Mucosa of stomach (tissue), 1 donor: Measurements from ENCODE around the gene BRICD5.

Source experiments
- H3K27me3 ChIP-seq: one replicate; pipeline ENCODE4 v1.7.0; 2013; ENCODE audit warnings: mild to moderate bottlenecking, low read length; ENCODE audit not compliant: control insufficient read depth, insufficient read depth
- H3K36me3 ChIP-seq: one replicate; pipeline ENCODE4 v1.7.0; 2013; ENCODE audit warnings: low read length; ENCODE audit not compliant: control insufficient read depth, insufficient read depth
- H3K4me1 ChIP-seq: one replicate; pipeline ENCODE4 v1.7.0; 2013; ENCODE audit warnings: mild to moderate bottlenecking, low read length; ENCODE audit not compliant: control insufficient read depth, insufficient read depth
- H3K4me3 ChIP-seq: one replicate; pipeline ENCODE4 v1.7.0; 2013; ENCODE audit warnings: low read length
- H3K9ac ChIP-seq: one replicate; pipeline ENCODE4 v1.7.0; 2013; ENCODE audit warnings: mild to moderate bottlenecking, low read length, moderate library complexity
- H3K9me3 ChIP-seq: one replicate; pipeline ENCODE4 v1.7.0; 2013; ENCODE audit warnings: mild to moderate bottlenecking, low read length, moderate library complexity; ENCODE audit not compliant: control insufficient read depth
- donor health status: Pancreatic carcinoma.

BRICD5 gene

GRCh38 chr16:2170587-2171435 is 39.9 kb downstream of the BRICD5 start:
- no peaks in the 10 kb centered on the region for H3K27me3 ChIP-seq
- H3K36me3 ChIP-seq = peaks cover 16% of the 10 kb centered on the region
- peaks cover 7% of the 10 kb centered on the region for H3K4me1 ChIP-seq
- no peak overlapping the region for H3K4me3 ChIP-seq
- H3K9ac ChIP-seq = no peak overlapping the region
- no peaks in the 10 kb centered on the region for H3K9me3 ChIP-seq

DNA sequence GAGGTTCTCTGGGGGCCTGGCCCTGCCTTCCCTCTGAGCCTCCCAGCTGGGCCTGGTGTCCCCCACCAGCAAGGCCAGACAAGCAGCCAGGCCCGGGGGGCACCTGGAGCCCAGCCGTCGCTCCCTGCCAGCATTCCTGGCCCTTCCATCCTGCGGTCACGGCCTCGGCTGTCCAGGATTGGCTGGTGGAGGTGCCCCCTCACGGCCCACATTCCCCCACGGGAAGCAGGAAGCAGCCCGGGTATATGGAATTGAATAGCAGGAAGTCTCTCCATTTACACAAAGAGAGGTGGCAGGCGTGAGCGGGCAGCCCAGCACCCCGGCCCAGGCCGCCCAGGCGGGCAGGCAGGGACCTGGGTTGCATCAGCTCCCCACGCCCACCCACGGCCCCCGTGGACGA is 40.6 kb downstream of the BRICD5 start:
- peaks cover 16% of the 10 kb centered on the region for H3K36me3 ChIP-seq
- H3K4me3 ChIP-seq = no peak overlapping the region
- no peaks in the 10 kb centered on the region for H3K9me3 ChIP-seq
- H3K9ac ChIP-seq = no peak overlapping the region
- no peaks in the 10 kb centered on the region for H3K27me3 ChIP-seq
- peaks cover 7% of the 10 kb centered on the region for H3K4me1 ChIP-seq

DNA sequence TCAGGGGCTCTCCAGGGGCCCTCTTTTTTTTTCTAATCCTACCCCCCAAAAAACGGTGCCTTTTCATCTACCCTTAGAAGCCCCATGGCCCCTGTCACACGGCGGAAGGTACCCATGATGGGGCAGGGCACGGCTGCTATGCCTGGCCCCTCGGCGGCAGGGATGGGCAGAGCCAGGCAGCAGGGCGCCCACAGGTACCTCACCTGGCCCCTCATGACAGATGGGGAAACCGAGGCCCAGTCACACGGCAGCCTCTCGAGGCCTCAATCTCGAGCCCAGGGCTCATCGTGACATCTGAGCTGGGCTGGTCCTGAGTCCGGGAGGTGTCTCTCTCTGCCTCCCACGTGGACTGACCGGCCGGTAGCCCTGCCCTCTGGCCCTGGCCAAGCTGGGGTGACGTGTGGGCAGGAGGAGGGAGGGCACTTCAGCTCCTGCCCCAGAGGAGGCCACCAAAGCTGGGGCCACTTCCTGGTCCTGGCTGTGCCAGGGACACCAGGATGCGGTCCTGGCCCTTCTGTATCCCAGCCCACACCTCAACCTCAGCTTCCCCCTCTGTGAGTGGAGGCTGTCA is 43.5 kb downstream of the BRICD5 start:
- Histone ChIP-seq H3K36me3 (peaks cover 10% of the 10 kb centered on the region), H3K9ac (no peak overlapping the region), H3K4me1 (peaks cover 22% of the 10 kb centered on the region), H3K9me3 (no peaks in the 10 kb centered on the region), H3K4me3 (no peak overlapping the region), H3K27me3 (no peaks in the 10 kb centered on the region)

- H3K9me3 ChIP-seq = no peaks in the 10 kb centered on the region
- H3K36me3 ChIP-seq = peaks cover 10% of the 10 kb centered on the region
- H3K4me1 ChIP-seq = peaks cover 29% of the 10 kb centered on the region
- H3K27me3 ChIP-seq = no peaks in the 10 kb centered on the region
- H3K9ac ChIP-seq = no peak overlapping the region
- no peak overlapping the region for H3K4me3 ChIP-seq
Observed at GRCh38 chr16:2166263-2167067, 44.2 kb downstream of the BRICD5 start.

DNA sequence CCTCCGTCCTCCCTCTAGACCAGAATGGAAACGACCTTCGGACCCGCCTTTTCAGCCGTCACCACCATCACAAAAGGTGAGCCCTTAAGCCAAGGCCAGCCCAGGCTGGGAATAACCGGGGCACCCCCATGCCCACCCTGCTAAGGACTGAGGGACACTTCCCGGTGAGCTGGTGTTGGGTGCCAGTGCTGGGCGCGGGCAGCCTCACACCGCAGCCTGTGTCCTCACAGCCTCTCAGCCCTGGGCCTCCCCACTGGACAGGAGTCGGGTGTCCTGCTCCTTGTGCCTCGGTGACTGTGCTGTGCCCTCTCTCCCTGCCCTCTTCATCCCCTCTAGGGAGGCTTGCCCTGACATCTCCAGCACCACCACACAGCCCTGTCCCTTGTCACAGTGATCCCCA is 44.8 kb downstream of the BRICD5 start:
- Histone ChIP-seq H3K4me1 (peaks cover 35% of the 10 kb centered on the region), H3K27me3 (no peaks in the 10 kb centered on the region), H3K4me3 (no peak overlapping the region), H3K9ac (no peak overlapping the region), H3K36me3 (peaks cover 10% of the 10 kb centered on the region), H3K9me3 (no peaks in the 10 kb centered on the region)

DNA sequence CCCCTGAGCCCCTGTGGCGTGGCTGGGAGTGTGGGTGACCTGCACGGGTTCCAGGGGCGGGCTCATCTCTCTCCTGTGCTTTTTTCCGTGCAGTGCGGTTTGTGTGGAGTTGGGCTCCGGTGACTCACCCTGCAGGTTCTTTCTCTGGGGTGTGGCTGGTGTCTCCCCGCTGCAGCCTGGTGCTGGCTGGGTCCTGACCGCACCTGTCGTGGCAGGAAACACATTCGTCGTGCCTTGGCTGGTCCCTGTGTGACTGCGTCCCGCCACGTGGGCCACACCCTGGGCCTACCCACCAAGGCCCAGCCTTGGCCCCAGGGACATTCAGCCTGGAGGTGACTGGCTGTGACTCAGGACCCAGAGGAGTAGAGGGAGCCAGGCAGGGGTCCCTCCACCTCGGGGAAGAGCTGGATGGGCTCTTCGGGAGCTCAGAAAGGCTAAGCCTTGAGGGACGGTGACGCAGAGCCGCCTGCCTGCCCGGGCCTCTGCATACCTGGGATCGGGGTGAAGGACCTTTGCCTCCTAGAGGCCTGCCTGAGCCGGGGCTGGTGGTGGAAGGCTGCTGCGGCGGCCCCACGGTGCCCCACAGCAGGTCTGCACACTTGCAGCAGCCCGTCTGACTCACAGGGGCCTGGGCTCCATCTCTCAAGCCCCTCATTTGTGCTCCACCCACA is 47.3 kb downstream of the BRICD5 start:
- peaks cover 56% of the 10 kb centered on the region for H3K4me1 ChIP-seq

GRCh38 chr16:2162676-2163118 is 48.0 kb downstream of the BRICD5 start:
- no peaks in the 10 kb centered on the region for H3K9me3 ChIP-seq
- peaks cover 6% of the 10 kb centered on the region for H3K36me3 ChIP-seq
- H3K9ac ChIP-seq = peak overlapping the region; percentile 45
- no peak overlapping the region for H3K4me3 ChIP-seq
- H3K4me1 ChIP-seq = peaks cover 62% of the 10 kb centered on the region
- no peaks in the 10 kb centered on the region for H3K27me3 ChIP-seq

More for the DNA sequence above, 47.3 kb downstream of the BRICD5 start:
- H3K9me3 ChIP-seq = no peaks in the 10 kb centered on the region
- H3K27me3 ChIP-seq = no peaks in the 10 kb centered on the region
- H3K9ac ChIP-seq = peak overlapping the region; percentile 62
- peaks cover 10% of the 10 kb centered on the region for H3K36me3 ChIP-seq
- H3K4me3 ChIP-seq = no peak overlapping the region

DNA sequence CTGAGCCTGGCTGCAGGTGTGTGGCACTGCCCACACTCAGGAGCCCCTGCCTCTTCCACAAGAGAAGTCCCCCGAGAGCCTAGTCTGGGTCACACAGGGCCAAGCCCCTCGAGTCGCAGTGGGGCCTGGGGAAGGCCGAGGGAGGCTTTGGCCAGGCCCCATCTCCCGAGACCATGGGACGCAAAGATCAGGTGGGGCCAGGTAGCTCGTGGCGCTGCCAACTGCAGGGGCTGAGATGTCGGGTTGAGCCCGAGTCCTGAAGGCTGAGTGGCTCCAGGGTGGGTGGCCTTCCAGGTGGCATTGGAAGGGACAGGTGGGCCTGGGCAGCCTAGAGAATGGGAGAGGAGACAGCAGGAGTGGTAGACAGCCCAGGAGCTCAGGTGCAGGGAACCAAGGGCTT is 48.8 kb downstream of the BRICD5 start:
- H3K36me3 ChIP-seq = peaks cover 6% of the 10 kb centered on the region
- H3K4me3 ChIP-seq = no peak overlapping the region
- H3K9ac ChIP-seq = peak overlapping the region; percentile 22
- H3K27me3 ChIP-seq = no peaks in the 10 kb centered on the region
- peaks cover 70% of the 10 kb centered on the region for H3K4me1 ChIP-seq
- H3K9me3 ChIP-seq = no peaks in the 10 kb centered on the region

- no peaks in the 10 kb centered on the region for H3K27me3 ChIP-seq
- no peaks in the 10 kb centered on the region for H3K9me3 ChIP-seq
- H3K4me3 ChIP-seq = no peak overlapping the region
- H3K4me1 ChIP-seq = peaks cover 77% of the 10 kb centered on the region
- H3K9ac ChIP-seq = peak overlapping the region; percentile 22
- peaks cover 2% of the 10 kb centered on the region for H3K36me3 ChIP-seq
Observed at GRCh38 chr16:2160915-2161551, 49.6 kb downstream of the BRICD5 start.
